IPS-20b (cell line): ENCODE measurements around the gene APBA3.

ENCODE experiments used
- H3K27ac ChIP-seq: one replicate; pipeline ENCODE4 v1.5.1; 2013; ENCODE audit warnings: low read length
- H3K27me3 ChIP-seq: 2 replicates; pipeline ENCODE4 v1.6.1; 2013; ENCODE audit warnings: mild to moderate bottlenecking, low read length, inconsistent platforms; ENCODE audit not compliant: insufficient read depth
- H3K36me3 ChIP-seq: 2 replicates; pipeline ENCODE4 v1.6.1; 2013; ENCODE audit warnings: low read depth, mild to moderate bottlenecking, inconsistent platforms, low read length, moderate library complexity; ENCODE audit not compliant: insufficient read depth
- H3K4me1 ChIP-seq: 2 replicates; pipeline ENCODE4 v1.6.1; 2013; ENCODE audit warnings: mild to moderate bottlenecking, control low read depth, inconsistent platforms, low read length, moderate library complexity; ENCODE audit not compliant: insufficient read depth
- H3K4me3 ChIP-seq: 2 replicates; pipeline ENCODE4 v1.5.1; 2013; ENCODE audit warnings: mild to moderate bottlenecking, low read length, inconsistent platforms
- H3K9ac ChIP-seq: 2 replicates; pipeline ENCODE4 v1.6.1; 2013; ENCODE audit warnings: low read depth, mild to moderate bottlenecking, inconsistent platforms, low read length, moderate library complexity
- H3K9me3 ChIP-seq: 2 replicates; pipeline ENCODE4 v1.6.1; 2013; ENCODE audit warnings: mild to moderate bottlenecking, low read depth, low read length, inconsistent platforms; ENCODE audit not compliant: insufficient read depth

APBA3 gene

DNA sequence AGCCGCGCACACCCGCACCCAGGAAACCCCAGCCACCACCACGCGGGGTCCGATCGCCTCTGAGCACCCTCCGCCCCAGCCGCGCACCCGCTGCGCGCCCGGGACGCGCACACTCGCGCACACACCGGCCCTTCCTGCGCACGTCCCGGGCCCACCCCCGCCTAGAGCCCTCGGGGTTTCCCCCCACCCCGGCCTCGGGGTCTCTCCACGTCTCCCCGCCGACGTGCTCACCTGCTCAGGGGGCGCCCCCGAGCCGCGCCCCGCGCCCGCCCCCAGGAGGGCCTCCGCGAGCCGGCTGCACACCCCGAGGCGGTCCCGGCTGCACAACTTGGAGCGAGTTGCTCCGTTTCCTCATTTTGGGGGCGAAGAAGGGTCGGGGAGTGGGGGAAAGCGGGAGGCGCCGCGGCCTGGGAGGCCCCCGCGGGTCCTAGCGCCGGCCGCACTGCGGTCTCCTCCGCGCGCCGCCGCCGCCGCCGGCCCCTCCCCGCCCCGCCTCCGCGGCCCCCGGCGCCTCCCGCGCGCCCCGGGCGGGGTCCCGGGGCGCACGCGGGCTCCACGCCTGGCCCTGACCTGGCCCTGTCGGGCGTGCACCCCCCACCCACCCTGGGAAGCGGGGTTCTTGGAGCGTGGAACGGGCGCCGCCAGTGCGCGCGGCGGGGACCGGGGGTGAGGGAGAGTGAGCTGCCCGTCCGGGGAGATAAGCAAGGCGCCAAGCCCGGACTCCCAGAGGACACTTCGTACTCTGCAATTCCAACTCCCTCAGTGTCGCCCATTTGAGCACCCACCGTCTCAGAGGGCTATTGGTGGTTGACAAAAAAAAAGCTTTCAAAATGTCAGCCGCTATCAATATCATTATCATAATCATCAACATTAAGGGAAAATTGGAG is 24.7 kb upstream of the APBA3 start, which contains the start of gene MATK:
Gene MATK, minus strand, starts transcription at position 444 of the 887 bp plus-strand sequence. CDS start 1,246 bp downstream, outside the sequence.
- peak within 1 kb of the TSS; percentile 41; the same call in 1 of the 2 replicates for H3K9ac ChIP-seq
- peaks cover 47% of the 10 kb centered on the region for H3K27me3 ChIP-seq
- 0 out of 2 replicates have a peak, but pooled peaks cover 6% of the 10 kb centered on the region for H3K36me3 ChIP-seq
- no peaks in the 10 kb centered on the region for H3K4me1 ChIP-seq
- peak within 1 kb of the TSS; percentile 65 for H3K4me3 ChIP-seq
- peaks cover 16% of the 10 kb centered on the region for H3K9me3 ChIP-seq
- H3K27ac ChIP-seq = no peak within 1 kb of the TSS

DNA sequence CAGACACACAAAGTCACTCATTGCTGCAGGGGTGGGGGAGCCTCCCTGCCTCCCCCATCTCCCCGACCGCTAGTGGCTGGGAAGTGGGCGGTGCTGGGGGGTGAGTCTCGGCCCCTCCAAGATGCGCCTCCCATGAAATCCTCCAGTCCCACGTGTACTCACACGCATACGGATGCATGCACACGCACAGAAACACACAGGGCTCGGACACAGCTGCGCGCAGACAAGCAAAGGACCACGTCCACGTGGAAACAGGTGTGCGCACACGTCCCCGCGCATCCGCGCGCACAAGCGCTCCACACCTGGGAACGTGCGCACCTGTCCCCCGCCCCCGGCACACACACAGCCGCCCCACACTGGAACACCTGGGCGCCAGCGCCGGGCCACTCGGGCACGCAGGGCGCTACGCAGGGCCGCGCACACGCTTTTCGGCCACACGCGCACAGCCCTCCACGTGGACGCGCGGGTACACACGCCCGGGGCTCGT is 24.0 kb upstream of the APBA3 start:
- peaks cover 43% of the 10 kb centered on the region for H3K27me3 ChIP-seq
- H3K27ac ChIP-seq = no peak overlapping the region
- no peaks in the 10 kb centered on the region for H3K4me1 ChIP-seq
- peaks cover 21% of the 10 kb centered on the region for H3K9me3 ChIP-seq
- H3K4me3 ChIP-seq = peak overlapping the region; percentile 65
- H3K9ac ChIP-seq = peak overlapping the region; percentile 41; the same call in 1 of the 2 replicates
- 0 out of 2 replicates have a peak, but pooled peaks cover 6% of the 10 kb centered on the region for H3K36me3 ChIP-seq

DNA sequence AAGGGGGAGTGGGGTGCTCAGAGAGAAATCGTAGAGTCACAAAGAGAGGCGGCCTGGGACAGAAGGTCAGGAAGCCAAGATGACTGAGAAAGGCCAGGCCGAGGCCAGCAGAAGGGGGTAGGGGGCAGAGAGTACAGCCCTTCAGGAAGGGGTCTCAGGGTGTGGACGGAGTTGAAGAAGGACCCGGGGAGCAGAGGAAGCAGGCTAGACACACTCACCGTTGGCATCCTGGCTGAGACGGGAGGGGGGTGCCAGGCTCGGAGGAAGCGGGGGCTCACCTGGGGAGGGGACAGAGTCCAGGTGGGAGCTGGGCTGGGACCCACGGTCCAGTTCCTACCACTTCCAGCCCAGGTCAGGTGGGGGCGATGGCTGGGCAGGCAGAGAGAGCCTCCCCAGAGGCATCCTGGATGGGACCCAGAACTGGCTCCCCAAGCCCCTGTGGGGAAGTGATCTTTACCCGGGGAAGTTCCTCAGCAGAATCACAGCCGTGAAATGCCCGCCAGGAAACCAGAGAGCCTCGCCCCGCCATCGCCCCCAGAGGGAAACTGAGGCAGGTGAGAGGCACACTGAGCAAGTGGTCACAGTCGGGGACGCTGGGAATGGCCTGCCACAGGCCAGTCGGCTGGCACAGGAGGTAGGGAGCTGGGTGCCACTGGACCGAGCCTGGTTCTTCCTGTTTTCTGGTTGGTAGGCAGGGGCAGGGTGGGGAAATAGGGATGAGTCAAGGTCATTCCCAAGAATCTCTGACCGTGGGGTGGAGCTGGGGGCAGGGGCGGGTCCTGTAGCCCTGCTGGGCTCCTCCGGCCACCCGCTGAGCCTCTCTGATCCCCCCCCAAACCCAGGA is 23.3 kb upstream of the APBA3 start:
- H3K4me1 ChIP-seq = no peaks in the 10 kb centered on the region
- H3K4me3 ChIP-seq = peak overlapping the region; percentile 65; the same call in 1 of the 2 replicates
- H3K27me3 ChIP-seq = peaks cover 37% of the 10 kb centered on the region
- no peak overlapping the region for H3K27ac ChIP-seq
- H3K9ac ChIP-seq = peak overlapping the region; percentile 41; the same call in 1 of the 2 replicates
- H3K36me3 ChIP-seq = 0 out of 2 replicates have a peak, but pooled peaks cover 6% of the 10 kb centered on the region
- H3K9me3 ChIP-seq = peaks cover 21% of the 10 kb centered on the region

DNA sequence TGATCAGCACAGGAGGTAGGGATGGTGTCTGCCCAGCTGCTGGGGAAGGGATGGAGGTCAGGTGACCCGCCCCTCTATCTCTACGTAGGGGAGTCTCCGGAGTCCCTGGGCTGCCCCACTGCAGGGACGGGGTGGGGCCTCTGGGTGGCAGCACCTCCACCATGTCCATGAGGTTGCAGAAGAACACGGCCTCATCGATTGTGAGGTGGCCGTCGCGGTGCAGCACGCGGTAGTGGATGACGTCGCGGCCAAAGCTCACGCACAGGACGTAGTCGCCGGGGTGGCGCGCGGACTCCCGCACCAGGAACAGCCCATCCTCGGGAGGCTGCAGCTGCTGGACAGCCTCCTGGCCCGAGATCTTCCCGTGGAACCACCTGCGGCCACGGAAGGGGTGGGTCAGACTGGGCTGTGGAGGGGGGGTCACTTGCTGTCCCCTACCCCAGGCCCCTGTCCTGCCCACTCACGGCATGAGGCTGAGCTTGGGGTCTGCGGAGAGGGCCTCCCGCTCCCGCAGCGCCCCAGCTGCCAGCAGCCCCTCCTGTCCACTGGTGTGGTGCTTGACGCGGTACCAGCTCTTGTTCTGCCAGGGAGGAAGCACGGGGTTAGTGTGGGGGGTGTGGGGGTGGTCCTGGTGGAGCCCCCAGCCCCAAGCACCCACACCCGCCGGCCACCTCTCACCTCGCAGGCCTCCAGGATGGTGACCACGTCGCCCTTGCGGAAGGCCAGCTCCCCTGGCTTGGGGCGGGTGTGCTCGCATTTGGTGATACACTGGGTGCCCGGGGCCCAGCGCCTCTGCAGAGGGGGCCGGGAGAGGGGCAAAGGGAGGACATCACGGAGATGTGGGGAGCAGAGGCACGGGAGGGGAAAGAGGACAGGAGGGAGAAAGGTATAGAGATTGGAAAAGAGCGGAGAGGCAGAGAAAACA is 22.4 kb upstream of the APBA3 start:
- H3K9ac ChIP-seq = no peak overlapping the region
- H3K4me1 ChIP-seq = no peaks in the 10 kb centered on the region
- peaks cover 21% of the 10 kb centered on the region for H3K9me3 ChIP-seq
- no peak overlapping the region for H3K27ac ChIP-seq
- no peak overlapping the region for H3K4me3 ChIP-seq
- peaks cover 32% of the 10 kb centered on the region for H3K27me3 ChIP-seq
- 0 out of 2 replicates have a peak, but pooled peaks cover 6% of the 10 kb centered on the region for H3K36me3 ChIP-seq

DNA sequence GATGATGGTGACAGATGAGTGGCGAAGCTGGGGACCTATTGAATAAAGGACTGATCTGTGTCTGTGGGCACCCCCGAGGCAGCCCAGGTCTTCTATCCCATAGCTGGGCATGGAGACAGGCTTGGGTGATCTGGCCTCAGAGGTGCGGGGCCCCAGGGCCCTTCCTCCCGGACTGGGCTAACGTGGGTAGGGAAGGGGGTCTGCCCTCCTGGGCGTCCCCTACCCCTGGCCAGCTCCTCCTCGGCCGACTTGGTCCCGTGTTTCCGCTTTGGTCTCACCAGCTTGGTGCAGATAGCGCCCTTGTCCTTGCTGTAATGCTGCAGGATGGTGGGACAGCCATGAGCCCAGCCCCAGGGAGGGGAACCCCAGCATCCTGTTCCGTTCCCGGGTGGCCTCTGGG is 21.4 kb upstream of the APBA3 start:
- Histone ChIP-seq H3K4me1 (no peaks in the 10 kb centered on the region), H3K4me3 (no peak overlapping the region), H3K27ac (no peak overlapping the region), H3K9me3 (peaks cover 21% of the 10 kb centered on the region), H3K36me3 (0 out of 2 replicates have a peak, but pooled peaks cover 6% of the 10 kb centered on the region), H3K9ac (no peak overlapping the region), H3K27me3 (peaks cover 31% of the 10 kb centered on the region)

DNA sequence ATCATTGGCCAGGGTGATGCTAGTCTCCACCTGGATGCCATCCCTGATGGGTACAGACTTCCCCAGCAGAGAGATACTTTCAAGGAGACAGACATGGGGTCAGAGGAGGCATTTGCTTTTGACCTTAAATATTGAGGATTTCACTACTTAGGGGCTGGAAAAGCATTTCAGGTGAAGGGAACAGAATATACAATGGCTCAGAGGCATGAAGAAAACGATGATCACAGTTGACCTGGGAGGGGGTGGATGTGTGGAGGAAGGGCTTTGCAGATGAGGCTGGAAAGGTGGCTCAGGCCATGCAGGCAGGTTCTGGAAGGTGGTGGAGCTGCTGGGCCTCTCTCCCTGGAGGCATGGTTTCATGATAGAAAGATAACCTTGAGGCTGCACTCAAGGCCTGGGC is 20.8 kb upstream of the APBA3 start:
- Histone ChIP-seq H3K9ac (no peak overlapping the region), H3K27me3 (peaks cover 31% of the 10 kb centered on the region), H3K27ac (no peak overlapping the region), H3K36me3 (0 out of 2 replicates have a peak, but pooled peaks cover 6% of the 10 kb centered on the region), H3K4me3 (no peak overlapping the region), H3K4me1 (no peaks in the 10 kb centered on the region), H3K9me3 (peaks cover 21% of the 10 kb centered on the region)

DNA sequence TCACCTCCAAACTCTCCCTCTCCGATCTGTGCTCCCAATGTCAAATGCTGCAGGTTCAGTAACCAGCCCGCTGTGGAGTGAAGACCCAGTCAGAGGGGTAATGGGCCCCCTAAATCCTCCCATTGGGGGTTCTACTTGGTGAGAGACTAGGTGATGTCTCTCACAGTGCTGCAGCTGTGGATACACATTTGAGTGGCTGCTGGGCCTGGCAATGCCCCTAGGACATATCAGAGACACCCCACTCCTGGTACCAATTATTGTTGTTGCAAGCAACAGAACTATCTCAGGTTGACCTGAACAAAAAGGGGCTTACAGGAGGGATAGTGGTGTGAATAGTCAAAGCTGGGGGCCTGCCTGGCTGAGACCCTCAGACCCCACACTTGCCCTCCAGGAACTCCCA is 20.1 kb upstream of the APBA3 start:
- Histone ChIP-seq H3K9ac (no peak overlapping the region), H3K4me1 (no peaks in the 10 kb centered on the region), H3K36me3 (0 out of 2 replicates have a peak, but pooled peaks cover 6% of the 10 kb centered on the region), H3K4me3 (no peak overlapping the region), H3K27me3 (peaks cover 27% of the 10 kb centered on the region), H3K27ac (no peak overlapping the region), H3K9me3 (peaks cover 21% of the 10 kb centered on the region)

DNA sequence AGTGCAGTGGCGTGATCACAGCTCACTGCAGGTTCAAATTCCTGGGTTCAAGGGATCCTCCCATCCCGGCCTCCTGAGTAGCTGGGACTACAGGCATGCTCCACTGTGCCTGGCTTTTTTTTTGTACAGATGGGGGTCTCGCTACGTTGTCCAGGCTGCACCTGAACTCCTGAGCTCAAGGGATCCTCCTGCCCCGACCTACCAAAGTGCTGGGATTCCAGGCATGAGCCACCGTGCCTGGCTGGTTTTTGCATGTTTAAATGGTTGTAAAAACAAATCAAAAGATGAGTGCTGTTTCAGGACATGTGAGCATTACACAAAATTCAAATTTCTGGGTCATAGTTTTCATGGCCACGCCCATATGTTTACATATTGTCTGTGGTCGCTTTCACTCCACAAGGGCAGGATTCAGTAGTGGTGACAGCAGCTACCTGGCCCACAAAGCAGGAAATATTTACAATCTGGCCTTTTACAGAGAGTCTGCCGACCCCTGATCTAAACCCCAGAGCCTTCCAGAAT is 19.4 kb upstream of the APBA3 start:
- Histone ChIP-seq H3K4me3 (no peak overlapping the region), H3K9ac (no peak overlapping the region), H3K36me3 (0 out of 2 replicates have a peak, but pooled peaks cover 6% of the 10 kb centered on the region), H3K27me3 (peaks cover 22% of the 10 kb centered on the region), H3K27ac (no peak overlapping the region), H3K9me3 (peaks cover 21% of the 10 kb centered on the region), H3K4me1 (no peaks in the 10 kb centered on the region)

DNA sequence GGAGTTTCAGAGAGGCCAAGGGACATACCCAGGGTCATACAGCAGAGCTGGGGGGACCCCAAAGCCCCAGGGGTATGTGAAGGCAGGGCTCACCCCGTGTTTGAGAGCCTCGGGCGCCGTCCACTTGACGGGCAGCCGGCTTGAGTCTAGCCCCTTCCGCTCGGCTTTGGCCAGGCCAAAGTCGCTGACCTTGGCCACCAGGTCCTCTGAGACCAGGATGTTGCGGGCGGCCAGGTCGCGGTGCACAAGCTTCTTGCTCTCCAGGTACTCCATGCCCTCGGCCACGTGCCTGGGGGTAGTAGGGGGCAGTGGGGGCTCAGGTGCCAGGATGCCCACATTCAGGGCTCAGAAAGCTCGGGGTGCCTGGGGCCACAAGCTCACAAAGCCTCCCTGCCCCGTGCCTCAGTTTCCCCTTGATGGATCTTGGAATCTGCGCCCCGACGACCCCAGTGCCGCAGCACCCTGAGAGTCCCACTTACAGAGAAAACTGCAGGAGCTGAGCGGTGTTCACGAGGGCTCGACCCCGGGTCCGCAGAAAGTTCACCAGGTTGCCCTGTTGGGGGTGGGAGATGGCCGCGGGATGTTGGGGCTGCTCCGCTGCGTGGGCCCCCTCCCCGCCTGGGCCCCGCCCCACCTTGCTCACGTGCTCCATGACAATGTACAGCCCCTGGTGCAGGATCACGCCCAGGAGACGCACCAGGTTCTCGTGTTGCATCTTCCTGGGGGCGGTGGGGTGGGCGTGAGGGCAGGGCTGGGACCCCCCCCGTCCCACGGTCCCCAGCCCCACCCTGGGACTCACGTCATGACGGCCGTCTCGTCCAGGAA is 17.6 kb upstream of the APBA3 start:
- Histone ChIP-seq H3K27me3 (peaks cover 5% of the 10 kb centered on the region; the same call in 1 of the 2 replicates), H3K9me3 (peaks cover 21% of the 10 kb centered on the region), H3K4me1 (no peaks in the 10 kb centered on the region), H3K27ac (no peak overlapping the region), H3K4me3 (no peak overlapping the region), H3K36me3 (0 out of 2 replicates have a peak, but pooled peaks cover 6% of the 10 kb centered on the region), H3K9ac (no peak overlapping the region)
